Epithelial cell of esophagus (primary cell): ENCODE measurements around the gene HIGD1B.

Experiments
- DNase-seq: peaks from one replicate; pipeline ENCODE4 v3.0.0; 2010; ENCODE audit warnings: low read depth
- H3K4me3 ChIP-seq: 2 replicates; pipeline ENCODE4 v1.5.1; 2011; ENCODE audit warnings: mild to moderate bottlenecking, low read length, control low read depth
- TF ChIP-seq, protein P1 (sequence below): IDR thresholded peaks from 2 replicates; pipeline ENCODE4 v1.5.1; 2011; ENCODE audit warnings: low read depth, mild to moderate bottlenecking, low read length, control low read depth, inconsistent platforms; ENCODE audit not compliant: insufficient read depth; ENCODE audit errors: missing control alignments

Gene HIGD1B

GRCh38 chr17:44828919-44829522, 18.7 kb upstream of the HIGD1B start:
- TF ChIP-seq, protein P1, sequence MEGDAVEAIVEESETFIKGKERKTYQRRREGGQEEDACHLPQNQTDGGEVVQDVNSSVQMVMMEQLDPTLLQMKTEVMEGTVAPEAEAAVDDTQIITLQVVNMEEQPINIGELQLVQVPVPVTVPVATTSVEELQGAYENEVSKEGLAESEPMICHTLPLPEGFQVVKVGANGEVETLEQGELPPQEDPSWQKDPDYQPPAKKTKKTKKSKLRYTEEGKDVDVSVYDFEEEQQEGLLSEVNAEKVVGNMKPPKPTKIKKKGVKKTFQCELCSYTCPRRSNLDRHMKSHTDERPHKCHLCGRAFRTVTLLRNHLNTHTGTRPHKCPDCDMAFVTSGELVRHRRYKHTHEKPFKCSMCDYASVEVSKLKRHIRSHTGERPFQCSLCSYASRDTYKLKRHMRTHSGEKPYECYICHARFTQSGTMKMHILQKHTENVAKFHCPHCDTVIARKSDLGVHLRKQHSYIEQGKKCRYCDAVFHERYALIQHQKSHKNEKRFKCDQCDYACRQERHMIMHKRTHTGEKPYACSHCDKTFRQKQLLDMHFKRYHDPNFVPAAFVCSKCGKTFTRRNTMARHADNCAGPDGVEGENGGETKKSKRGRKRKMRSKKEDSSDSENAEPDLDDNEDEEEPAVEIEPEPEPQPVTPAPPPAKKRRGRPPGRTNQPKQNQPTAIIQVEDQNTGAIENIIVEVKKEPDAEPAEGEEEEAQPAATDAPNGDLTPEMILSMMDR: no peak
- no peak for DNase-seq
- H3K4me3 ChIP-seq: peak overlapping the region; percentile 66

DNA sequence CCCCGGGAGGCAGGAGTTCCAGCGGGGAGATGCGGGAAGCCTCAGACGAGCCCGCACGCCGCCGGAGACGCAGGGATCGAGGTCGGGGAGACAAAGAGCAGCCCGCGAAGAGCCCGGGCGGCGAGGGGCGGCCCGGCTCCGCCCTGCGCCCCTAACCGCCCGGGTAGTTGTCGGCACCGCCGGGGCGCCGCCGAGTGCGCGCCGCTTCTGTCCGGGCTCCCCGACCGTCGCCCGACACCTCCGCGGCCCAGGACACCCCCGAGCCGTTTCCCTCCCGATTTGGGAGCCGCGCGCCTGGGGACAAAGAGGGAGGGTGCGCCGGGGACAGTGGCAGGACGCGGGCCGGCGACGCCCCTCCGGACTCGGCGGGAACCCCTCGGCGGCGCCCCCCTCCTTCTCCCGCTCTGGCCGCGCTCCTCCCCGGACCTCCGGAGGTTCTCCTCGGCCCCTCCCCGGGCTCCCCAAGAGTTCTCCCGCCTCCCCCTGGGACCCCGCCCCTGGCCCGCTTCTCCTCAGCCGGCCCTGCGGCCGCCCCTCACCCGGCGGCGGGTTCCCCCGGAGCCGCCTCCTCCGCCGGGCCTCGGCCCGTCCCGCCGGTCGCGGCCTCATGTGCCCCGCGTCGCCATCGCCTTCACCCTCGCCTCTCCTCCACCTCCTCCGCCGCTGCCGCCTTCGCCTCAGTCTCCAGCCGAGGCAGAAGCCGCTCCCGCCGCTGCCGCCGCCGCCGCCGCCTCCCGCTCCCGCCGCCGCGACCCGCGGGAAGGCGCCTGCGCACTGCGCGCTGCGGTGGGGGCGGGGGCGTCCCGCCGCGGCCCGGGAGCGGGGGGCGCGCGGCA, 17.9 kb upstream of the HIGD1B start, which contains the start of gene GJC1:
Gene GJC1 (minus strand): TSS at position 765 of the 836 bp plus-strand sequence. CDS start 24,470 bp downstream, outside the sequence.
- TF ChIP-seq, protein P1: no peak
- peak; percentile 37 for DNase-seq
- H3K4me3 ChIP-seq: peak within 1 kb of the TSS; percentile 66

- DNase-seq: peak; percentile 45
- H3K4me3 ChIP-seq: peak overlapping the region; percentile 66
- TF ChIP-seq, protein P1: no peak
Observed at GRCh38 chr17:44830359-44831288, 17.1 kb upstream of the HIGD1B start.

GRCh38 chr17:44831371-44831770, 16.3 kb upstream of the HIGD1B start:
- no peak overlapping the region for H3K4me3 ChIP-seq
- TF ChIP-seq, protein P1: no peak
- no peak for DNase-seq

DNA sequence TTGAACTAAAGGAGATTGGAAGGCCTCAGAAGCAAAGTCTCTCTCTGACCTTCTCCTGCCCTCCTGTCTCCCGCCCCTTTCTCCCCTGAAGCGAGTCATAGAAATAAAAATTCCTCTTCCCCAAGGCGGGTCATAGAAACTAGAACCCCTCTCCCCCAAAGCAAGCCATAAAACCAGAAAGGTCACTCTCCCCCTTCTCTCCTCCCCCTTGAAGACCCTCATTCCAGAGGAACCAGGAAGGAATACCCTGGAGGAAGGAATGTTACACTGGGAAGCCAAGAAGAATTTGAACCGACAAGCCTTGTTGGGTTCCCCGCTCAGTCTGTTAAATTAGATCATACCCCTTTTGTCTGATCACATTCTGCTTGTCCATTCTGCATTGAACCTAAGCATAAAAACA, 14.9 kb upstream of the HIGD1B start:
- DNase-seq: no peak
- H3K4me3 ChIP-seq: no peak overlapping the region
- TF ChIP-seq, protein P1: no peak

DNA sequence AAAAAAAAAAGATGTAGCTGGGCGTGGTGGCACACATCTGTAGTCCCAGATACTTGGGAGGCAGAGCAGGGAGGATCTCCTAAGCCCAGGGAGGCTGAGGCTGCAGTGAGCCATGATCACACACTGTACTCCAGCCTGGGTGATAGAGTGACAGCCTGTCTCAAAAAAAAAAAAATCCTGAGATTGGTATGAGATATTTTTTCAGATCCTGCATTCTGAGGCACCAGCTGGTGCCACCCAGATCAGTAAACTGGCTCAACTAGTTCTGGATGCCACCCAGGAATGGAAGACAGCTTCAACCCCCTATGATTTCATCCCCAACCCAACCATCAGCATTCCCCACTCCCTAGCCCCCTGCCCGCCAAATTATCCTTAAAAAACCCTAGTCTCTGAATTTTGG, 10.5 kb upstream of the HIGD1B start:
- H3K4me3 ChIP-seq: no peak overlapping the region
- TF ChIP-seq, protein P1: no peak
- DNase-seq: peak; percentile 21
